GM21423 (cell line): ENCODE data around the gene SEL1L.
"Not testable (repeated sequence)": the region's sequence is repeated elsewhere in the genome, so short reads cannot be mapped to it uniquely, and the experiment has no call there.

Experiments used
- ATAC-seq: cut with Tn5 transposase; IDR thresholded peaks from one replicate; pipeline ENCODE4 v1.9.1; 2021; ENCODE audit warnings: mild to moderate bottlenecking, moderate library complexity; ENCODE audit not compliant: unreplicated experiment

Gene SEL1L

GRCh38 chr14:81529391-81529790 lies 4.3 kb downstream of the SEL1L start:
- no peak for ATAC-seq

- ATAC-seq = no peak
Measured at GRCh38 chr14:81525129-81525528, 8.5 kb downstream of the SEL1L start.

GRCh38 chr14:81523616-81524015 lies 10.0 kb downstream of the SEL1L start:
- peak; percentile 45 for ATAC-seq

GRCh38 chr14:81523016-81523415 lies 10.6 kb downstream of the SEL1L start:
- no peak for ATAC-seq

GRCh38 chr14:81521356-81521755 lies 12.3 kb downstream of the SEL1L start:
- no peak for ATAC-seq

DNA sequence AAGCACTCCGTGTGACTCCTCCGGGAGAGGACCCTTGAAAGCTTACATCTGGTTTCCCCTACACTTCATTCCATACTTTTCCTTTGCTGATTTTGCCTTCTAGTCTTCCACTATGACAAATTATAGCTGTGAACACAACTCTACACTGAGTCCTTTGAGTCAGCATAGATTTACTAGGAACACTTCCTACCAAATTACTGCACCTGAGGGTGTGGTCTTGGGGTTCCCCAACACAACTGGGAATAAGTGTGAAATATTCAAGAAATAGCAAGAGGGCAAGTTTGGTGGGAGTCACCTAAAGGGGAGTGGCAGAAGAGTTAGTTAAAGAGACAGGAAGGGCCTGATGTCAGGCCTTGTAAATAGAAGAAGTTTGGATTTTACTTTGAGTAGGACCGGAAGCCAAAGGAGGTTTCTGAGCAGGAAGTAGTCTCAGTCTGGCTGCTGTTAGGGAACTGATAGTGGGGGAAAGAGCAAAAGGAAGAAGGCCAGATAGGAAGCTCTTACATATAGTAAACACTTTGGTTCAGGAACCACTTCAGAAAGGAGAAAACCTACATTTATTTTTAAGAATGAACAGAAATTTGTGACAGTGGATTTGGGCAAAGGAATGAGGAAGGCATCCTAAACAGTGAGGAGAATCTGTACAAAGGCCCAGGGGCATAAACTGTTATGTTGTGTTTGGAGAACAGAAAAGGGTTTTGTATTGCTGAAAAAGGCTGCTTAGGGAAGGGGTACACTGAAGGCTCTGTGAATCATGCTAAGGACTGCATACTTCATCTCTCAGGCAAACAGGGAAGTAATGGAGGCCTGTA lies 14.2 kb downstream of the SEL1L start:
- peak; percentile 95 for ATAC-seq

- ATAC-seq = no peak
Measured at GRCh38 chr14:81517798-81518398, 15.8 kb downstream of the SEL1L start.

DNA sequence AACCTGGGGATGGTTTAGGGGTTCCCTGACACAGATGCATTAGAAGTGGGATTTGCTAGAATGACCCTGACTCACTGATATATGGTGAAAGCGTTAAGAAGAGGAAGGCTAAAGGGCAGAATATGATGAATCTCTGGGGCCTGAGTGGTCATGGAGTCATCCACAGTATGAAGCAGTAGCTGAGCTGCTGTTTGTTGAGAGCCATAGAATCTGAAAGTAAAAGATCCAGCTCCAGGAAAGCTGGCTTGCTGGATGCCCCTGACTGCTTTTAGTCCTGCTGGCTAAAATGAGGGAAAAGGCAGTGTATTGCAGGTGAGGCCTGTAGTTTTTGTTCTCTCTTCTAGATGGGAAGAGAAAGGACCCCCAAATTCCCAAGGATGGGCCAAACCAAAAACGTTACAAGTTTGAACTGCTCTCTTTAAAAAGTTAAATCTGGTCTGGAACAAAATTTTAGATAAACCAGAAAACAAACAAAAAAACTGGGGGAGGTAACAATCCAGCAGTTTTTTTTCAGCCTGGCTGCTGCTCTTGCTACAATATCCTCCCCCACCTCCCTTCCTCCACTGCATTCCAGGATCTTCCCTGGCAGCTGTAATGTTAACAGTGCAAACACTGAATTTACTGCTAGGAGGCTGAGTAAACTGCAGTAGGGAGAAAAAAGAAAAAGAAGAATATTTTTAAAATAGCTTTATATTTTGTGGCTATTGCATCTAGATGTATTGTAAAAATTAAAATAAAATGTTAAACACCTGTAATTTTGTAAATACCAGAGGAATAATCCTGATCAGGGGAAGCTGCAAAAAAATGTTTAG lies 16.5 kb downstream of the SEL1L start:
- no peak for ATAC-seq

DNA sequence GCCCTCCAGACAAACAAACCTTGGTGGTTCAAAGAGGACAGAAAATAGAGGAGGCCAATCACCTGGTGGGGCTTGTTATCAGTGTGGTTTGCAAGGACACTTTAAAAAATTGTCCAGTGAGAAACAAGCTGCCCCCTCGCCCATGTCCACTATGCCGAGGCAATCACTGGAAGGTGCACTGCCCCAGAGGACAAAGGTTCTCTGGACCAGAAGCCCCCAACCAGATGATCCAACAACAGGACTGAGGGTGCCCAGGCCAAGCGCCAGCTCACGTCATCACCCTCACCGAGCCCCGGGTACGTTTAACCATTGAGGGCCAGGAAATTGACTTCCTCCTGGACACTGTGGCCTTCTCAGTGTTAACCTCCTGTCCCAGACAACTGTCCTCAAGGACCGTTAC lies 17.7 kb downstream of the SEL1L start:
- ATAC-seq = not testable (repeated sequence)

GRCh38 chr14:81512826-81513225 lies 20.8 kb downstream of the SEL1L start:
- ATAC-seq = not testable (repeated sequence)

DNA sequence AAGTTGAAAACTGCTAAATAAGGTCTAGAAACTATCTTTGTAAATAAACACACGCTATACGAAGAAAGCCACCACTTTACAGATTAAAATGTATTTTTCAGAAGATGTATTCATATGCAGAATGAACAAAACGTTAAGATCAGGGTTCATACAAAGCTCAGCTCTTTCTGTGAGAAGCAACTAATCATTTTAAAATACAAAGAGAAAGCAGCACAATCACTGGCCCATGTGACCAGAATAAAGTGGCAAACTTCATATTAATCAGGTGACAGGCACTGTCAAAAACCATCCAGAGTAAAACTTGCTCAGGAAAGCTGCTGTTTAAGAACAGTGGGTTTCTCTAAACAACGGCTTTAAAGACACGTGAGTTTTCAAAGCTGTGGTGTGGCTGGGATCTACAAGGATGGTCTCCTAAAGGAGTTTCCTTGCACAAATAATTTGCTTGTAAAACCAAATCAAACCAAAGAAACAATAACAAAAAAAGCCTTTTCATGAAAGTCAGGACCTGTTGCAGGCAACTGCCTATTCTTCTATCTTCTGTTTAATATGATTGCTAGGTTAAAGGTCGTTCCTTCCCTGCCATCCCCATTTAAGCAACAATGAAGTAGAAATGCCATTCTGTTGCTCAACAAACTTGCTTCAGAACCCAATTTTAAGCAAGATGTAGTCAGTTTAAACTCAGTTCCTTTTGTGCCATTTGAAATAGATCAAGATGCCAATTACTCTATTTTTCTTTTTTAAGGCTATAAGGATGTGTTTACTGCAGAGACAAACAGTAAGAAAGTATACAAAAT lies 22.3 kb downstream of the SEL1L start:
- no peak for ATAC-seq

GRCh38 chr14:81509838-81510452 lies 23.7 kb downstream of the SEL1L start:
- ATAC-seq = no peak

GRCh38 chr14:81509321-81509720 lies 24.3 kb downstream of the SEL1L start:
- ATAC-seq = no peak

DNA sequence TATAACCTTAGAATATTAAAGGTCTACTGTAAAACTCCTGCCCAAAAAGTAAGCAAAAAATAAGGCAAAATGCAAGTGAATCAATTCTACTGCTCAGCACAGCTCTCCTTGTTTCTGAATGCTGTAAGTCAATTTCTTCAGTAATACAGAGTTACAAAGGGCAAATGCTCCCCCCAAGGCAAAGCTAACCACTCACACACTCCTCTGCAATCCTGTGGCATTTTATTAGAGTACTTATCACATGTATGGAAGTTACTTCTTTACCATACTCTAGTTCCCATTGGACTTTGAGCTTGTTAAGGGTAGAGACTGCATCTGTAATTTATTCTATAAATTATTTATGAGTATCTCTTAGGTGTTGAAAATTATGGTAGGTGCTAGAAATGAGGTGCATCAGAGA lies 27.2 kb downstream of the SEL1L start:
- ATAC-seq = no peak

DNA sequence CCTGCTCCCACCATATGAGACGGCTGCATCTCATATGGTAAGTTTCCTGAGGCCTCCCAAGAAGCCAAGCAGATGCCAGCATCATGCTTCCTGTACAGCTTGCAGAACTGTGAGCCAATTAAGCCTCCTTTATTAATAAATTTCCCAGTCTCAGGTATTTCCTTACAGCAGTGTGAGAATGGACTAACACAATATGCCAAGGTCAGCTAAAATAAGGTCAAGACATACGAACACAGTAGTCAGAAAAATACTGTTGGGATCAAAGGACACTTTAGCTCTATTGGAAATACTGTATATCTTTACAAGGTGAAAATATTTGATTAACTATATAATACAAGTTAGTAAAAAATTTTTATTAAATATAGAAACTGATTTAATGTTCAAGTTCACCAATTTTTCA lies 28.8 kb downstream of the SEL1L start:
- ATAC-seq = no peak

- ATAC-seq = no peak
Measured at GRCh38 chr14:81485781-81486180, 47.9 kb downstream of the SEL1L start.

DNA sequence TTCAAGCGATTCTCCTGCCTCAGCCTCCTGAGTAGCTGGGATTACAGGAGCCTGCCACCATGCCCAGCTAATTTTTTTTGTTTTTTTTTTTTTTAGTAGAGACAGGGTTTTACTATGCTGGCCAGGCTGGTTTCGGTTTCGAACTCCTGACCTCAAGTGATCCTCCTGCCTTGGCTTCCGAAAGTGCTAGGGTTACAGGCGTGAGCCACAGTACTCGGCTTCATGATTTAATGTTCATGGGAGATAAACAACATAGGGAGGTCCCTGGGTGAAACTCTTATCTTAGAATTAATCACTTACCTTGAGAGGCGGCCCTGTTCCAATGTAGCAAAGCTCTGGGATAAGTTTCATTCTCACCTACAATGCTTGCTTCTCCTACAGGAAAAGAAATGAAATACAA lies 48.3 kb downstream of the SEL1L start:
- ATAC-seq = peak; percentile 97

GRCh38 chr14:81484120-81484519 lies 49.5 kb downstream of the SEL1L start:
- no peak for ATAC-seq

GRCh38 chr14:81480741-81481140 lies 52.9 kb downstream of the SEL1L start:
- no peak for ATAC-seq

DNA sequence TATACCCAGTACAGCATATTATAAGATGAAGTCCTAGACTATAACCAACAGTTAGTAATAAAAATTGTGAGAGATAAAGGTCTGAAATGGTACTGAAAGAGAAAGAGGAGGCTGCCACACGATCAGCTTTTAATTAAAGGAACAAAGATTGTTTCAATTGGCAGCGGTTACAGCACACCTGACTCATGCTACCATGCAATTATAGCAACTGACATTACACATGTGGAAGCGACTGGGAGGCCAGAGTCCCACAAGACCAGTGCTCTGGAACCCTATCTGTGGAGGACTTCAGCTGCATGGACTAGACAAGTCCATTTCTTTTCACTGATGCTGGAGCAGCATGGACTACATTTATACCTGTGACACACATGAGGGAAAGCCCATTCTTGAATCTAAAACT lies 55.2 kb downstream of the SEL1L start:
- ATAC-seq = no peak

GRCh38 chr14:81476816-81477215 lies 56.8 kb downstream of the SEL1L start:
- no peak for ATAC-seq
